Measurements from ENCODE around the gene NRP1.

DNA sequence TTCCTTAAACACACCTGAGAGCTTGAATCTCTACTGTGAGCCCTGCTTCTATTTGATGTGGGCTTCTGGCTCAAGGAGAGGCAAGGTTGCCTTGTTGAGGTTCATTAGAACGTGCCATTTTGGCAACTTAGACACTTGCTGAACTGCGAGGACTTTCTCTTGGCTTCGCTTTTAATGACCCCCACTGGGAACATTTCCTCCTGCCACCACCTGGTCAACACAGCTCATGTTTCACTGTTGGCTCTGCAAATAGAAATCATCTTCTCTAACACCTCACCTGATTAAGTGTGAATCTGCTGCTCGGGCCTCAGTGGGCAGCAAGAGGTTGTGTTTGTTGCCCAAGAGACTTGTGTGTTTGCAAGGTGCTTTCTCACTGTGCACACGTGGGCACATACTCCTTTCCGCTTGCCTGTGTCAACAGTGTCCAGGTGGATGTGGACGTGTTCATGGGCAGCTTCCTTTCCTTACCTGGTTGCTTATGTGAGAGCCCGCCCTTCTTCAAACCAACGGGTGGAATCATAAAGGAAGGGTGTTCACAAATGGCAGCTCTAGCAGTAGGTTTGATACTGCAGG, 147.0 kb downstream of the NRP1 start:
- no peak for TF ChIP-seq POLR2A (IDR thresholded peaks at IDR 0.05)
- TF ChIP-seq, protein P1, sequence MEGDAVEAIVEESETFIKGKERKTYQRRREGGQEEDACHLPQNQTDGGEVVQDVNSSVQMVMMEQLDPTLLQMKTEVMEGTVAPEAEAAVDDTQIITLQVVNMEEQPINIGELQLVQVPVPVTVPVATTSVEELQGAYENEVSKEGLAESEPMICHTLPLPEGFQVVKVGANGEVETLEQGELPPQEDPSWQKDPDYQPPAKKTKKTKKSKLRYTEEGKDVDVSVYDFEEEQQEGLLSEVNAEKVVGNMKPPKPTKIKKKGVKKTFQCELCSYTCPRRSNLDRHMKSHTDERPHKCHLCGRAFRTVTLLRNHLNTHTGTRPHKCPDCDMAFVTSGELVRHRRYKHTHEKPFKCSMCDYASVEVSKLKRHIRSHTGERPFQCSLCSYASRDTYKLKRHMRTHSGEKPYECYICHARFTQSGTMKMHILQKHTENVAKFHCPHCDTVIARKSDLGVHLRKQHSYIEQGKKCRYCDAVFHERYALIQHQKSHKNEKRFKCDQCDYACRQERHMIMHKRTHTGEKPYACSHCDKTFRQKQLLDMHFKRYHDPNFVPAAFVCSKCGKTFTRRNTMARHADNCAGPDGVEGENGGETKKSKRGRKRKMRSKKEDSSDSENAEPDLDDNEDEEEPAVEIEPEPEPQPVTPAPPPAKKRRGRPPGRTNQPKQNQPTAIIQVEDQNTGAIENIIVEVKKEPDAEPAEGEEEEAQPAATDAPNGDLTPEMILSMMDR (IDR thresholded peaks at IDR 0.05 in 8 of 11, conservative IDR thresholded peaks at IDR 0.05 in 3 of 11), result no peak

Measured in spleen (tissue), 7 donors.